Measurements from ENCODE around the gene CTDSP1. TPM values are rescaled to one million over a fixed set of nuclear protein-coding genes. Genes with fewer than 3 reads are reported as not detected.

CTDSP1 gene
- total RNA-seq, 1 donor from 2014 or later, result 96.4 TPM

DNA sequence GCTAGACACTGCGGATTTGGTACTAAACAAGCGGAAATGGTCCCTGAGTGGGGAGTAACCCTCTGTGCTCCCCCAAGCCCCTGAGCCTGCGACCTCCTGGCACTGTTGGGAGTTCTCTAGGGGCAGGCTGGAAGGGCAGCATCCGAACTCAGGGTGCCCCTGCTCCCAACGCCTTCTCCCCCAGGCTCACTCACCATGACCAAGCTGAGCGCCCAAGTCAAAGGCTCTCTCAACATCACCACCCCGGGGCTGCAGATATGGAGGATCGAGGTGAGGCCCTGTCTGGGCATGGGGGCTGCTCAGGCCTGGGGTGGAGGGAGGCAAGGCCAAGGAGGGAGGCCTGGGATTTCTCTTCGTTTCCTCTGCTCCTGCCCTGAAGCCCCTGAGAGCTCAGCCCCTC lies 23.9 kb downstream of the CTDSP1 start:
- no peaks in the 10 kb centered on the region for H3K27me3 Mint-ChIP-seq
- H3K4me3 Mint-ChIP-seq, result no peak overlapping the region
- no peaks in the 10 kb centered on the region for H3K4me1 Mint-ChIP-seq (ENCODE audit: unreplicated experiment)
- H3K9me3 Mint-ChIP-seq, result no peaks in the 10 kb centered on the region
- H3K27ac Mint-ChIP-seq, result peak overlapping the region; percentile 26
- DNase-seq (ENCODE audit: extremely low spot score, unreplicated experiment), result no peak
- H3K36me3 Mint-ChIP-seq, result no peaks in the 10 kb centered on the region
- TF ChIP-seq, protein P1, sequence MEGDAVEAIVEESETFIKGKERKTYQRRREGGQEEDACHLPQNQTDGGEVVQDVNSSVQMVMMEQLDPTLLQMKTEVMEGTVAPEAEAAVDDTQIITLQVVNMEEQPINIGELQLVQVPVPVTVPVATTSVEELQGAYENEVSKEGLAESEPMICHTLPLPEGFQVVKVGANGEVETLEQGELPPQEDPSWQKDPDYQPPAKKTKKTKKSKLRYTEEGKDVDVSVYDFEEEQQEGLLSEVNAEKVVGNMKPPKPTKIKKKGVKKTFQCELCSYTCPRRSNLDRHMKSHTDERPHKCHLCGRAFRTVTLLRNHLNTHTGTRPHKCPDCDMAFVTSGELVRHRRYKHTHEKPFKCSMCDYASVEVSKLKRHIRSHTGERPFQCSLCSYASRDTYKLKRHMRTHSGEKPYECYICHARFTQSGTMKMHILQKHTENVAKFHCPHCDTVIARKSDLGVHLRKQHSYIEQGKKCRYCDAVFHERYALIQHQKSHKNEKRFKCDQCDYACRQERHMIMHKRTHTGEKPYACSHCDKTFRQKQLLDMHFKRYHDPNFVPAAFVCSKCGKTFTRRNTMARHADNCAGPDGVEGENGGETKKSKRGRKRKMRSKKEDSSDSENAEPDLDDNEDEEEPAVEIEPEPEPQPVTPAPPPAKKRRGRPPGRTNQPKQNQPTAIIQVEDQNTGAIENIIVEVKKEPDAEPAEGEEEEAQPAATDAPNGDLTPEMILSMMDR (conservative IDR thresholded peaks at IDR 0.05), result no peak

DNA sequence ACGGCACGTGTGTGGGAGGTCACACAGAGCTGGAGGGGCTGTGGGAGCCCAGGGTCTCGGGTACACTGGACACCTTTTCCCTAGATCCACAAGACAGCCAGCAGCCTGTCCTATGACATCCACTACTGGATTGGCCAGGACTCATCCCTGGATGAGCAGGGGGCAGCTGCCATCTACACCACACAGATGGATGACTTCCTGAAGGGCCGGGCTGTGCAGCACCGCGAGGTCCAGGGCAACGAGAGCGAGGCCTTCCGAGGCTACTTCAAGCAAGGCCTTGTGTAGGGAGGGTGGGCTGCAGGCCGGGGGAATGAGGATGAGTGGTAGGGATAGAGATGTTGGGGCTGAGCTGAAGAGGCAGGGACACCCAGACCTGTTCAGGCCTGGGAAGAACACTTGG lies 25.9 kb downstream of the CTDSP1 start:
- no peak for DNase-seq (ENCODE audit: extremely low spot score, unreplicated experiment)
- Mint-ChIP-seq H3K4me3 (no peak overlapping the region), H3K27me3 (no peaks in the 10 kb centered on the region), H3K36me3 (no peaks in the 10 kb centered on the region), H3K4me1 (ENCODE audit: unreplicated experiment) (no peaks in the 10 kb centered on the region), H3K9me3 (no peaks in the 10 kb centered on the region), H3K27ac (no peak overlapping the region)
- TF ChIP-seq, protein P1 (conservative IDR thresholded peaks at IDR 0.05), result no peak

DNA sequence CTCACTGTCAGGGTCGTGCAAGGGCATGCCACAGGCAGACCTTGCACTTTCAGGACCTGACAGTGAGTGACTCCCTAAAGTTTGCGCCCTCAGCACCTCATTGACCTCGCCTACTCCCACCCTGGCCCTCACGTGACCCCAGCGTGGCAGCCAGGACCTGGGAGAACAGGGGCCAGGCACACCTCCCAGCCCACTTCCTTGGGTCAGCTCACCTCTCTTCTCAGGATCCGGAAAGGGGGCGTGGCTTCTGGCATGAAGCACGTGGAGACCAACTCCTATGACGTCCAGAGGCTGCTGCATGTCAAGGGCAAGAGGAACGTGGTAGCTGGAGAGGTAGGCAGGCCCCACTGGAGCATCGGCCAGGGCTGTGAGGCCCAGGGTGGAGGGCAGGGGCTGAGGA lies 28.1 kb downstream of the CTDSP1 start:
- no peak overlapping the region for H3K27ac Mint-ChIP-seq
- no peaks in the 10 kb centered on the region for H3K27me3 Mint-ChIP-seq
- H3K4me3 Mint-ChIP-seq, result no peak overlapping the region
- TF ChIP-seq, protein P1 (conservative IDR thresholded peaks at IDR 0.05), result no peak
- H3K36me3 Mint-ChIP-seq, result no peaks in the 10 kb centered on the region
- no peaks in the 10 kb centered on the region for H3K4me1 Mint-ChIP-seq (ENCODE audit: unreplicated experiment)
- DNase-seq (ENCODE audit: extremely low spot score, unreplicated experiment), result no peak
- H3K9me3 Mint-ChIP-seq, result no peaks in the 10 kb centered on the region

DNA sequence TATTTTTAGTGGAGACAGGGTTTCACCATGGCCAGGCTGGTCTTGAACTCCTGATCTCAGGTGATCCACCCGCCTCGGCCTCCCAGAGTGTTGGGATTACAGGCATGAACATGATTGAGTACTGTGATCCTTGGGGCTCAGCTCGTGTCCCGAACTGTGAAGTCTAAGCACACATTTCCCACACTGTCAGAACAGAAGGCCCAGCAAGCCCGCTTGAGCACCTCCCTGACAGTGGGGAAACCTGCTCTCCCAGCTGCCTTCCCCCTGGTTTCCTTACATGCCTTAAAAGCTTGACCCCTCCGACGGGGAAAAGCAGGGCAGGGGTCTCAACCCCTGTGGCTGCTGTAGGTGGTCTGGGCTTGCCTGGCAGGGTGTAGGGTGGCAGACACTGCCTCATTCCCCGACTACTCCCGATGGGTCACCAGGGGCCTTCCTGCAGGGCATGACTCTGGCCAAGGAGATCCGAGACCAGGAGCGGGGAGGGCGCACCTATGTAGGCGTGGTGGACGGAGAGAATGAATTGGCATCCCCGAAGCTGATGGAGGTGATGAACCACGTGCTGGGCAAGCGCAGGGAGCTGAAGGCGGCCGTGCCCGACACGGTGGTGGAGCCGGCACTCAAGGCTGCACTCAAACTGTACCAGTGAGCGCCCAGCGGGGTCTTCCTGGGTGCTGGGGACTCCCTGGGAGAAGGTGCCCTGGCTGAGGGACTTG lies 29.3 kb downstream of the CTDSP1 start:
- no peak overlapping the region for H3K4me3 Mint-ChIP-seq
- H3K36me3 Mint-ChIP-seq, result no peaks in the 10 kb centered on the region
- TF ChIP-seq, protein P1 (conservative IDR thresholded peaks at IDR 0.05), result no peak
- no peak for DNase-seq (ENCODE audit: extremely low spot score, unreplicated experiment)
- H3K4me1 Mint-ChIP-seq (ENCODE audit: unreplicated experiment), result no peaks in the 10 kb centered on the region
- H3K27ac Mint-ChIP-seq, result no peak overlapping the region
- no peaks in the 10 kb centered on the region for H3K27me3 Mint-ChIP-seq
- no peaks in the 10 kb centered on the region for H3K9me3 Mint-ChIP-seq

DNA sequence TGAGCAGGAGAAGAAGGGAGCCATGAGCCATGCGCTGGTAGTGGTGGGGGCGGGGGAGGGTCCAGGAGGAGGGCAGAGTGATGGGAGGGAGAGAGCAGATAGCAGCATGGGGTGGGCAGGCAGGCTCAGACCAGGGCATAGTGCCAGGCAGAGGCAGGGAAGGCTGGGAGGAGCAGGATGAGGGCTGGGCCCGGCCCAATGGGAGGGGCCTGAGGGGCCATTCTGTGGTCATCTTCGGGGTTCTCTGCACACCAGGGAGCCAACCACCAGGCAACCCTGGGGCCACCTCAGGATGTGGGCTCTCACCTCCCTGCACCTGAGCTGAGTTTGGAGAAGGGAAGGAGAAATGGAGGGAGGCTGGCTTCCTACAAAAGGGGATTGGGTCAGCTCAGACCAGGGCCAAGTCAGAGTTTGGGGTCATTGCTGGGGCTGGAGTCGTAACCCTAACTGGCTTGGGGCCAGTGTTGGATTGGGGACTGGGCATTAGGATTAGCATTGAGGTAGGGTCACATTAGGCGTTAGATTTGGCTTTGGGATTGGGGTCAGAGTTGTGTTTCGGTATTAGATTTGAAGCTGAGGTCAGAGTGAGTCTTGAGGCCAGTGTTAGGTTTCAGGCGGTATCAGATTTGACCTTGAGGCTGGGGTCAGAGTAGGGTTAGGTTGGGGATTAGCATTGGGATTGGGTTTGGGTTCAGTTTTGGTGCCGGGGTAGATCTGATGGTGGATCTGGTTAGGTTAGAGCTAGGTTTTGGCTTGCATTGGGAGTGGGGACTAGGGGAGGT lies 30.4 kb downstream of the CTDSP1 start:
- H3K9me3 Mint-ChIP-seq, result no peaks in the 10 kb centered on the region
- TF ChIP-seq, protein P1 (conservative IDR thresholded peaks at IDR 0.05), result no peak
- H3K36me3 Mint-ChIP-seq, result no peaks in the 10 kb centered on the region
- no peak overlapping the region for H3K27ac Mint-ChIP-seq
- H3K4me3 Mint-ChIP-seq, result no peak overlapping the region
- H3K4me1 Mint-ChIP-seq (ENCODE audit: unreplicated experiment), result no peaks in the 10 kb centered on the region
- DNase-seq (ENCODE audit: extremely low spot score, unreplicated experiment), result no peak
- no peaks in the 10 kb centered on the region for H3K27me3 Mint-ChIP-seq
